GM19351 (cell line): ENCODE measurements around the gene MT1F.

ENCODE experiments used
- ATAC-seq: cut with Tn5 transposase; IDR thresholded peaks from one replicate; pipeline ENCODE4 v1.9.1; 2021; ENCODE audit warnings: mild to moderate bottlenecking, moderate library complexity; ENCODE audit not compliant: unreplicated experiment

Gene MT1F

DNA sequence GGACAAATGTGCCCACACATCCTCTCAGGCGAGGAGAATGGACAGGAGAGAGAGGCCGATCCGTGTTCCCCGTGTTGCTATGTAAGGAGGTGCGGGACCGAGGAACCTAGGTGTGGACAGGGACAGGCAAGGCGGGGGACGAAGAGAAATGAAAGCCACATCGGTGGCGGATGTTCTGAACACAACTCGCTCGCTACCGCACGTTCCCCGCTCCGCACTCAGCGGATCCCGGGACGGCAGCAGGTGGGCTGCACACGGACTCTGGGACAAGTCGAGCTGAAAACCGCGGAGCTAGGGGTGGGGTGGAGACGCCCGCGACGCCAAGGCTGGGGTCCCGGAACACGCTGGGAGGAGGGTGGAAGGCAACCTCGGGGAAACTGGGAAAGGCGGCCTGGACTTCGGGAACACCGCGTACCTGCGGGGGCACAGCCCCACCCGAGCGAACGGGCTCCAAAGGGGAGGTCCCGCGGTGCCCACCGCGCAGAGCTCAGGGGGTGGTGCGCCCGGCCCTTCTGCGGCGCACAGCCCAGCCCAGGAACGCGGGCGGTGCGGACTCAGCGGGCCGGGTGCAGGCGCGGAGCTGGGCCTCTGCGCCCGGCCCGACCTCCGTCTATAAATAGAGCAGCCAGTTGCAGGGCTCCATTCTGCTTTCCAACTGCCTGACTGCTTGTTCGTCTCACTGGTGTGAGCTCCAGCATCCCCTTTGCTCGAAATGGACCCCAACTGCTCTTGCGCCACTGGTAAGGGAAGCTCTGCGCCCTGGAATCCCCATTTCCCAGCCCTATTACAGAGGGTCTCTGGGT lies 32.4 kb upstream of the MT1F start, which contains the start of gene MT1E:
TSS of gene MT1E (plus strand) at position 642 of the 803 bp plus-strand sequence. CDS start at position 713, 71 bp downstream.
- ATAC-seq = peak; percentile 47

GRCh38 chr16:56625943-56626654 lies 31.7 kb upstream of the MT1F start:
- no peak for ATAC-seq

- ATAC-seq = no peak
Measured at GRCh38 chr16:56626685-56627084, 31.1 kb upstream of the MT1F start.

GRCh38 chr16:56628486-56629350 lies 29.0 kb upstream of the MT1F start:
- no peak for ATAC-seq

DNA sequence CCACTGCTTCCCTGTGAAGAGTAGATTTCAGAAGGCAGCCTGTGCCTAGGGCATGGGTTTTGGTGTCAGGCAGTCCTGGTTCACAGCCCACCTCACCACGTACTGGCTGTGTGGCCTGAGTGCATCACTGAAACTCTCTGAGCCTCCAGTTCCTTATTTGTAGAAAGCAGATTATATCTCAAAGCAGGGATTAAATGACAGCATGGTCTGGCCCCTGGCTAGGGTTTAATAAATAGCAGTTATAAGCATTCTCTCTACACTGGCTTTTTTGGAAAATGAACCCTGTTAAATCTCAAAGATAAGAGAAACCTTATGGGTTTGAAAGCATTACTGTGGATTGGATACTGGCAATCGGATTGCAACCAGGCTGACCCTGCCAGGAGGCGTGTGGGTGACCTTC lies 28.2 kb upstream of the MT1F start:
- no peak for ATAC-seq

GRCh38 chr16:56630134-56630533 lies 27.6 kb upstream of the MT1F start:
- ATAC-seq = peak; percentile 90

DNA sequence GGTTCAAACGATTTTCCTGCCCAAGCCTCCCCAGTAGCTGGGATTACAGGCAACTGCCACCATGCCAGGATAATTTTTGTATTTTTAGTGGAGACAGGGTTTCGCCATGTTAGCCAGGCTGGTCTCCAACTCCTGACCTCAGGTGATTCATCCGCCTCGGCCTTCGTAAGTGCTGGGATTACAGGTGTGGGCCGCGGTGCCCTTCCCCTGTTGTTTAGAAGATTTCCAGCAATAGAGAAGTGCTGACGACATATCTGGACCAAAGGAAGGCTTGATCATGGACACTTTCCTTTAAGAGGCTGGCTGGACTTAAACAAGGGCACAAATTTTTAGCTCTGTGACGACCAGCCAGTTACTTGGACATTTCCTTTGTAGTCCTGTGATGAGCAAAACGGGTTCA lies 26.6 kb upstream of the MT1F start:
- ATAC-seq = no peak

DNA sequence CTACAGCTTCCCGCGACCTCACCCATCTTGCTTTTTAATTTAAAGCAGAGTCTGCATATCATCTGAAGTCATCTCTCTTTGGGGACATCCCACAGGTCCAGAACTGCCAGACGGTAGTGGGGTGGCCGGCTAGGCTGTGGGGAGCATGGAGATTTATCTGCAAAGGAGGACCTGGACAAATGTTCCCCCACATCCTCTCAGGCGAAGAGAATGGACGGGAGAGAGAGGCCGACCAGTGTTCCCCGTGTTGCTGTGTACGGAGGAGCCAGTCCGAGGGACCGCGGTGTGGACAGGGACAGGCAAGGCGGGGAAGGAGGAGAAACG lies 26.0 kb upstream of the MT1F start:
- ATAC-seq = no peak

- ATAC-seq = no peak
Measured at GRCh38 chr16:56632156-56632847, 25.5 kb upstream of the MT1F start, which contains the start of gene MT1M. TSS of gene MT1M (plus strand) at chr16:56632659. CDS start at chr16:56632732, 73 bp downstream.

DNA sequence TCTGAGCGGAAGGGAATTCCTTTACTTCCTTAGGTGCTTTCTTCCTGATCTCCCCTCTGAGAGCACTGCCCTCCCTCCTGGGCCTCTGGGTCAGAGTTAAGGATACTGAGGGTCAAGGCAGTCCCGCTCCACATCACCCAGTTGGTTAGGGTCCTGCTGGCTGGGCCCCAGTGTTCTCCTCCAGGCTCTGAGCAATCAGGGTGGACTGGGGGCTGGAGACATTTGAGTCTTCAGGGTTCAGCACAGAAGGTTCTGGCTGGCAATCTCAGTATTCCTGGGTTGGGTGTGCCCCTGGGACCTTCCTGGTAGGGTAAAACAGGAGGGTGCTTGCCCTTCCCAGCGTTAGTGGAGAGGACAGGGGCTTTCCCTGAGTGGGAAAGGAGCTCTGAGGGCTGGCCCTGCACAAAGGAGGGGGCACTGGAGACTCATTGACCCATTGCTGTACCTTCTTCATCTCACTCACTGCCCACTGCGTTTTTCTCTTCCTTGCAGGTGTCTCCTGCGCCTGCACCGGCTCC lies 24.9 kb upstream of the MT1F start:
- ATAC-seq = no peak

GRCh38 chr16:56633535-56633934 lies 24.2 kb upstream of the MT1F start:
- no peak for ATAC-seq

DNA sequence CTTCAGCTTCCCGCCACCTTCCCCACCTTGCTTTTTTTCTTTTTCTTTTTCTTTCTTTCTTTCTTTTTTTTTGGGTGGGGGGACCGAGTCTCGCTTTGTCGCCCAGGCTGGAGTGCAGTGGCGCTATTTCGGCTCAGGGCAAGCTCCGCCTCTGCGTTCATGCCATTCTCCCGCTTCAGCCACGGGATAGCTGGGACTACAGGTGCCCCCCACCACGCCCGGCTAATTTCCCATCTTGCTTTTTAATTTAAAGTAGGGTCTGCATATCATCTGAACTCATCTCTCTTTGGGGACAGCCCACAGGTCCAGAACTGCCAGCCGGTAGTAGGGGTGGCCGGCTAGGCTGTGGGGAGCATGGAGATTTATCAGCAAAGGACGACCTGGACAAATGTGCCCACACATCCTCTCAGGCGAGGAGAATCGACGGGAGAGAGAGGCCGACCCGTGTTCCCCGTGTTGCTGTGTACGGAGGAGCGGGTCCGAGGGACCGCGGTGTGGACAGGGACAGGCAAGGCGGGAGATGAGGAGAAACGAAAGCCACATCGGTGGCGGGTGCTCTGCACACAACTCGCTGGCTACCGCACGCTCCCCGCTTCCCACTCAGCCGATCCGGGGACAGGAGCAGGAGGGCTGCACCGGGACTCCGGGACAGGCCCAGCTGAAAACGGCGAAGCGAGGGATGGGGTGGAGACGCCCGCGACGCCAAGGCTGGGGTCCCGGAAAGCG lies 22.9 kb upstream of the MT1F start:
- ATAC-seq = no peak

GRCh38 chr16:56635441-56635967 lies 22.3 kb upstream of the MT1F start:
- ATAC-seq = no peak

DNA sequence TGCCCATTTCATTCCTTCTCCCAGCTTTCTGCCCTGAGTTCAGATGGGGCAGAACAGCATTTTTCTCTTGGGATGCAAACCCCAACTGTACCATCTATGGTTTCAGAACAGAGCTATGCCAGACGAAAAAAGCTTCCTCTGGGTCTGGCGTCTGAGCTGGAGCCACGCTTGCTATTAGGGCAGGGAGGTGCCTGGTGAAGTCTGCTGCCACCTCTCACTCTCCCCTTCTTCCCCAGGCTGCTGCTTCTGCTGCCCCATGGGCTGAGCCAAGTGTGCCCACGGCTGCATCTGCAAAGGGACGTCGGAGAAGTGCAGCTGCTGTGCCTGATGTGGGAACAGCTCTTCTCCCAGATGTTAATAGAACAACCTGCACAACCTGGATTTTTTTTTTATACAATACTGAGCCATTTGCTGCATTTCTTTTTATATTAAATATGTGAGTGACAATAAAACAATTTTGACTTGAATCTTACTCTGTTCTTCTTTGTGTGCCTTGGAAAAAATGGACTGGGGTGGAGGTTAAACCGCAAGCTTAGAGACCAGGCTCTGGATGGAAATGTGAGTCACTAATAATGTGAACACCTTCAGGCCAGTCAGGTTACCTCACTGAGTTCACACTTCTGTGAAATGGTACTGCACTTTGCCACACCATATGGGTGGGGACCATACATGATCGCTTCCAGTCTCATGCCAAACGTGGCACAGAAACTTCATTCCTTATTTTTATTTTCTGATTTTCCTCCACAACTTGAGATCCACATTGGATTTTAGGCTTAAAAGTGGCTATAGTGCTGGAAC lies 20.9 kb upstream of the MT1F start:
- no peak for ATAC-seq

DNA sequence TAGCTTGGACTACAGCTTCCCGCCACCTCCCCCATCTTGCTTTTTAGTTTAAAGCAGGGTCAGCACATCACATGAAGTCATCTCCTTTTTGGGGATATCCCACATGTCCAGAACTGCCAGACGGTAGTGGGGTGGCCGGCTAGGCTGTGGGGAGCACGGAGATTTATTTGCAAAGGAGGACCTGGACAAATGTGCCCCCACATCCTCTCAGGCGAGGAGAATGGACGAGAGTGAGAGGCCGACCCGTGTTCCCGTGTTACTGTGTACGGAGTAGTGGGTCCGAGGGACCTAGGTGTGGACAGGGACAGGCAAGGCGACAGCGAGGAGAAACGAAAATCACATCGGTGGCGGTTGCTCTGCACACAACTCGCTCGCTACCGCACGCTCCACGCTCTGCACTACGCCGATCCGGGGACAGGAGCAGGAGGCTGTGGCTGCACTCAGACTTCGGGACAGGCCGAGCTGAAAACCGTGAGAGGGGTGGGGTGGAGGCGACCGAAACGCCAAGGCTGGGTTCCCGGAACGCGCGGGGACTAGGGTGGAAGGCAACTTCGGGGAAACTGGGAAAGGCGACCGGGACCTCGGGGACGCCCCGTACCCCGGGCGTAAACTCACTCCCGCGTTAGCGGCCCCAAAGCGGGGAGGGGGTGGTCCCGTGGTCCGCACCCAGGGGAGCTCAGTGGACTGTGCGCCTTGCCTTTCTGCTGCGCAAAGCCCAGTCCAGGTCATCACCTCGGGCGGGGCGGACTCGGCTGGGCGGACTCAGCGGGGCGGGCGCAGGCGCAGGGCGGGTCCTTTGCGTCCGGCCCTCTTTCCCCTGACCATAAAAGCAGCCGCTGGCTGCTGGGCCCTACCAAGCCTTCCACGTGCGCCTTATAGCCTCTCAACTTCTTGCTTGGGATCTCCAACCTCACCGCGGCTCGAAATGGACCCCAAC lies 19.7 kb upstream of the MT1F start, which contains the start of gene MT1A:
TSS of gene MT1A (plus strand) at position 853 of the 937 bp plus-strand sequence. CDS start at position 926, 73 bp downstream.
- ATAC-seq = no peak

GRCh38 chr16:56639045-56639444 lies 18.7 kb upstream of the MT1F start:
- ATAC-seq = no peak

- ATAC-seq = no peak
Measured at GRCh38 chr16:56640076-56640475, 17.7 kb upstream of the MT1F start.

- ATAC-seq = no peak
Measured at GRCh38 chr16:56641166-56641565, 16.6 kb upstream of the MT1F start.
